Suppressor macrophage treated with lipopolysaccharide for 4 hours (primary cell): ENCODE measurements around the gene B3GAT3.
"Not testable (repeated sequence)": the region's sequence is repeated elsewhere in the genome, so short reads cannot be mapped to it uniquely, and the experiment has no call there.

ENCODE experiments used
- DNase-seq: peaks from one replicate; pipeline ENCODE4 v3.0.0-alpha.2; 2020

Gene B3GAT3

GRCh38 chr11:62602141-62603071 lies 19.4 kb downstream of the B3GAT3 start:
- DNase-seq = peak; percentile 36

- peak; percentile 99 for DNase-seq
Measured at GRCh38 chr11:62601372-62602140, 20.2 kb downstream of the B3GAT3 start, which contains the start of gene MTA2. MTA2 (minus strand) TSS chr11:62601865; CDS start chr11:62601450, 415 bp downstream.

GRCh38 chr11:62601122-62601371 lies 20.7 kb downstream of the B3GAT3 start:
- peak; percentile 51 for DNase-seq

- no peak for DNase-seq
Measured at GRCh38 chr11:62600367-62601121, 21.2 kb downstream of the B3GAT3 start.

GRCh38 chr11:62599901-62600300 lies 21.9 kb downstream of the B3GAT3 start:
- DNase-seq = no peak

- DNase-seq = peak; percentile 94
Measured at GRCh38 chr11:62599069-62599696, 22.6 kb downstream of the B3GAT3 start.

GRCh38 chr11:62595124-62595523 lies 26.7 kb downstream of the B3GAT3 start:
- DNase-seq = no peak

- peak; percentile 85 for DNase-seq
Measured at GRCh38 chr11:62593434-62594044, 28.2 kb downstream of the B3GAT3 start.

GRCh38 chr11:62592989-62593421 lies 28.8 kb downstream of the B3GAT3 start:
- DNase-seq = no peak

- no peak for DNase-seq
Measured at GRCh38 chr11:62592146-62592815, 29.5 kb downstream of the B3GAT3 start.

- peak; percentile 99 for DNase-seq
Measured at GRCh38 chr11:62591448-62592145, 30.2 kb downstream of the B3GAT3 start, which contains the start of gene TUT1. TUT1 (minus strand) TSS chr11:62591523; CDS start chr11:62591485, 38 bp downstream.

GRCh38 chr11:62588966-62589637 lies 32.7 kb downstream of the B3GAT3 start:
- no peak for DNase-seq

- DNase-seq = not testable (repeated sequence)
Measured at GRCh38 chr11:62585356-62585755, 36.4 kb downstream of the B3GAT3 start.

- DNase-seq = not testable (repeated sequence)
Measured at GRCh38 chr11:62581735-62582134, 40.1 kb downstream of the B3GAT3 start.

- no peak for DNase-seq
Measured at GRCh38 chr11:62580959-62581715, 40.6 kb downstream of the B3GAT3 start.

GRCh38 chr11:62579252-62579651 lies 42.5 kb downstream of the B3GAT3 start:
- no peak for DNase-seq

- no peak for DNase-seq
Measured at GRCh38 chr11:62578541-62578940, 43.2 kb downstream of the B3GAT3 start.

- DNase-seq = peak; percentile 67
Measured at GRCh38 chr11:62577046-62577714, 44.6 kb downstream of the B3GAT3 start.

GRCh38 chr11:62575837-62576236 lies 45.9 kb downstream of the B3GAT3 start:
- DNase-seq = no peak
